Body of pancreas (tissue), 4 donors: ENCODE data around the gene FBLN1. TPM values are rescaled to one million over a fixed set of nuclear protein-coding genes. Genes with fewer than 3 reads are reported as not detected.
A peak's percentile ranks its signal among the peaks of the same experiment; 100 is the strongest.

ENCODE experiments used
- ATAC-seq: fragments of 150-250 bp; one replicate; pipeline ENCODE4 v1.9.1; 2016
- DNase-seq, 4 donors: peaks; one replicate each; pipeline ENCODE4 v3.0.0-alpha.2; 2019
- H3K27ac ChIP-seq, 4 donors: fragments of 200-600 bp; sonication (generic); 1 replicate in 3 of 4; 2 replicates in 1 of 4; pipeline versions ENCODE4 v1.5.1 to v1.6.1; 2016 to 2019; ENCODE audit warnings: mild to moderate bottlenecking in 1 of 4, mixed read lengths in 1 of 4, moderate library complexity in 1 of 4
- H3K27me3 ChIP-seq, 2 donors: fragments of 200-600 bp; sonication (generic); one replicate each; pipeline ENCODE4 v1.6.0; 2016; ENCODE audit warnings: mild to moderate bottlenecking in 1 of 2
- H3K36me3 ChIP-seq, 2 donors: fragments of 200-600 bp; sonication (generic); replicated peaks in 1 of 2; 2 replicates each; pipeline ENCODE4 v1.5.1; 2016; ENCODE audit warnings: low read depth in 2 of 2; ENCODE audit not compliant: insufficient read depth in 1 of 2
- H3K4me1 ChIP-seq: fragments of 200-600 bp; sonication (generic); one replicate; pipeline ENCODE4 v1.6.0; 2016
- H3K4me3 ChIP-seq, 2 donors: fragments of 200-600 bp; sonication (generic); 1 replicate in 1 of 2; 2 replicates in 1 of 2; pipeline ENCODE4 v1.5.1; 2016 to 2019
- H3K9me3 ChIP-seq, 3 donors: fragments of 200-600 bp; sonication (generic); 1 replicate in 2 of 3; 2 replicates in 1 of 3; pipeline ENCODE4 v1.5.1; 2016
- CTCF ChIP-seq, 7 experiments: fragments of 450-650 bp in 4 of 7; fragments of 200-600 bp in 3 of 7; sonication (generic) in 3 of 7; IDR thresholded peaks; one replicate each; pipeline ENCODE4 v1.5.1; 2016 to 2019; ENCODE audit warnings: antibody characterized with exemption in 7 of 7
- POLR2A ChIP-seq, 3 donors: fragments of 450-650 bp; IDR thresholded peaks; one replicate each; pipeline ENCODE4 v1.6.1; 2016; ENCODE audit warnings: antibody characterized with exemption in 3 of 3, mild to moderate bottlenecking in 2 of 3
- WGBS, 2 donors: methylation state at CpG; one replicate each; pipeline ENCODE4 v1.1.5; 2017; 5-methylcytosine and 5-hydroxymethylcytosine counted together
- intact Hi-C: fragments of 100-400 bp; cut with DNase I; formaldehyde crosslinking; loops from one replicate; pipeline ENCODE4 v1.15.1; 2023
- total RNA-seq, 2 donors: library from RNA; depleted of rRNA; stranded (reverse); fragments of >200 nt; gene quantifications; one replicate each; pipeline ENCODE4 v1.1.0, GENCODE V29; 2016

FBLN1 gene
- total RNA-seq, 2 donors from 2014 or later, result 97.0 to 119 TPM

GRCh38 chr22:45516163-45516562, 13.5 kb downstream of the FBLN1 start:
- no peak overlapping the region for H3K4me3 ChIP-seq
- ATAC-seq, result no peak
- H3K27me3 ChIP-seq, result no peaks in the 10 kb centered on the region
- H3K9me3 ChIP-seq, result no peaks in the 10 kb centered on the region
- no peak for DNase-seq
- TF ChIP-seq POLR2A (IDR thresholded peaks at IDR 0.05) (no peak), CTCF (IDR thresholded peaks at IDR 0.05) (no peak)
- intact Hi-C loops, result no loop called here
- no peaks in the 10 kb centered on the region for H3K36me3 ChIP-seq
- 51 to 54% methylated on average over 7 of the region's 7 CpGs for WGBS, 2 donors
- H3K27ac ChIP-seq, result peak overlapping the region in 1 of 4 donors; percentile 74
- peaks cover 20% of the 10 kb centered on the region for H3K4me1 ChIP-seq

- ATAC-seq (peak; percentile 52), DNase-seq (peak in 2 of 4 donors; percentile 28 to 35)
- H3K9me3 ChIP-seq, result no peaks in the 10 kb centered on the region
- TF ChIP-seq POLR2A (IDR thresholded peaks at IDR 0.05), result no peak
- TF ChIP-seq CTCF (IDR thresholded peaks at IDR 0.05), result no peak
- H3K4me1 ChIP-seq, result peaks cover 20% of the 10 kb centered on the region
- no peaks in the 10 kb centered on the region for H3K36me3 ChIP-seq
- intact Hi-C loops, result no loop called here
- no peaks in the 10 kb centered on the region for H3K27me3 ChIP-seq
- no peak overlapping the region for H3K4me3 ChIP-seq
- H3K27ac ChIP-seq, result peak overlapping the region in 3 of 4 donors; percentile 41 to 74 (median 53)
- 49 to 51% methylated on average over 11 to 18 of the region's 18 CpGs for WGBS, 2 donors
Observed at GRCh38 chr22:45516923-45517675, 14.4 kb downstream of the FBLN1 start.

GRCh38 chr22:45518136-45518535, 15.5 kb downstream of the FBLN1 start:
- ATAC-seq, result no peak
- H3K27ac ChIP-seq, result peak overlapping the region in 3 of 4 donors; percentile 30 to 74 (median 56)

GRCh38 chr22:45518580-45518991, 15.9 kb downstream of the FBLN1 start:
- peak; percentile 23 to 65 (median 38) for DNase-seq

More at GRCh38 chr22:45518136-45518535, 15.5 kb downstream of the FBLN1 start:
- TF ChIP-seq CTCF (IDR thresholded peaks at IDR 0.05) (no peak), POLR2A (IDR thresholded peaks at IDR 0.05) (no peak)
- no peak overlapping the region for H3K4me3 ChIP-seq
- no peak for DNase-seq
- no peaks in the 10 kb centered on the region for H3K36me3 ChIP-seq
- H3K9me3 ChIP-seq, result no peaks in the 10 kb centered on the region
- WGBS, 2 donors, result 66 to 69% methylated on average over 4 to 7 of the region's 7 CpGs
- H3K4me1 ChIP-seq, result peaks cover 20% of the 10 kb centered on the region
- intact Hi-C loops, result no loop called here
- no peaks in the 10 kb centered on the region for H3K27me3 ChIP-seq

More at GRCh38 chr22:45518580-45518991, 15.9 kb downstream of the FBLN1 start:
- no peaks in the 10 kb centered on the region for H3K27me3 ChIP-seq
- peak; percentile 74 for ATAC-seq
- intact Hi-C loops, result no loop called here
- peak overlapping the region in 3 of 4 donors; percentile 30 to 74 (median 56) for H3K27ac ChIP-seq
- TF ChIP-seq POLR2A (IDR thresholded peaks at IDR 0.05), result peak in 1 of 3 donors; percentile 20
- no peak for TF ChIP-seq CTCF (IDR thresholded peaks at IDR 0.05)
- no peak overlapping the region for H3K4me3 ChIP-seq
- H3K36me3 ChIP-seq, result no peaks in the 10 kb centered on the region
- H3K4me1 ChIP-seq, result peaks cover 20% of the 10 kb centered on the region
- 44 to 62% methylated on average over 13 to 17 of the region's 17 CpGs for WGBS, 2 donors
- no peaks in the 10 kb centered on the region for H3K9me3 ChIP-seq
